HG03135 (cell line): Measurements from ENCODE around the gene LCE7A.

Experiments used
- ATAC-seq: cut with Tn5 transposase; IDR thresholded peaks from one replicate; pipeline ENCODE4 v1.9.1; 2021; ENCODE audit warnings: mild to moderate bottlenecking, moderate library complexity; ENCODE audit not compliant: unreplicated experiment

LCE7A gene, protein sequence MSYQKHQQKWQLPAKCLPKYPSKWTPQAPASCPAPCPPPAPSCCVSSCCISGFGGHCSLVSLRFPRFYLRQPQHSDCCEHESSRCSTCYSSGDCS

DNA sequence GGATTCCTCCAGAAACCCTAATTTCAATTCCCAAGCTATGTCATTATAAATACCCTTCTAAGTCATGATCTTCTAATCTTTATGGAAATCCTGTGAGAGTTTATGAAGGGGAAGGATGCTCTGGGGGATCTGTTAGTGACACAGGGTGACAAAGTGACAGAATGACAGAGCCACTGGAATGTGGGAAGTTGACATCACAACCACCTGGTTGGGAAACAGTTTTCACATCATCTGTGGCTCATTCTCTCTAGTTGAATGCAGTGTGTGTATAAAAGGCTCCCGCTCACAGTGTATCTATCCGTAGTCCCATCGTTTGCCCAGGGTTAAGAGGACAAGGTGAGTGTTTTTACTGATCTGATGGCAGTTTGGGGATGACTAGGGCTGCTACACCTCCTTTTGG is at the start of gene LCE7A:
LCE7A (plus strand) TSS at position 301 of the 400 bp plus-strand sequence. CDS start 702 bp downstream, outside the sequence.
- ATAC-seq = no peak

DNA sequence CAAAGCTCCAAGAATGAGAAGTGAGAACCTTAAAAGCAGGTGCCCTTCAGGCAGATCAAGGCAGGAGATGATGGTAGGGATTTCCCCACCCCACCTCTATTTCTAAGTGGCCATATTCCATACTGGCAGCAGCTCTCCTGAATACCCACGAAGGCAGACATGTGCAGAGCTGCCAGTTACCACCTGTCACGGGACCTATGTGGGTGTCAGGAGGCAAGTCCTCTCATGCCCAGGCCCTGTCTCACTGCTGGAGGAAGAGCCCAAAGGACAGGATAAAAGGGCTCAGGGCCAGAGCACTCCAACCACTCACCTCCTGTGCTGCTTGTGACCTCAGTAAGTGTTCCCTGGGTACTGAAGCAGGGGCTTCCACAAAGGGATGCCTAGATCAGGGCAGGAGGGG is 48.7 kb upstream of the LCE7A start:
- ATAC-seq = no peak

DNA sequence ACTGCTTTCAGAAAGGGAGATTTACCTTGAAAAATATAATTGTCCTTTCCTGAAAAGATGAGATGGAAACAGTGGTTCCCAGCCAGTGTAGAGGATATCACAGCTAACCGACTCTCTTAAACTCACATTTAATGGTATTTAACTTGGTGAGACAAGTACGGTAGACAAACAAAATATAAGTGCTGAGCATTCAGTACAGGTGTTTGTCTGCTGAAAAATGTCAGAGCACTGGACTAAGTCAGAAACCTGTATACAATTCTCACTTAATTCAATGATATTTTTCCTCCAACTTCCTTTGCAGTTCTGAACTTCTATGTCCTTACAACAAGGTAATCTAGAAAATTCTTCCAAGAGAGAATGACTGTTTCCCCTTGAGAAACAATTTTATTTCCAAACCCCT is 48.1 kb upstream of the LCE7A start, which contains the start of gene LCE1B:
LCE1B (plus strand) TSS at position 301 of the 400 bp plus-strand sequence. CDS start 476 bp downstream, outside the sequence.
- ATAC-seq = no peak

DNA sequence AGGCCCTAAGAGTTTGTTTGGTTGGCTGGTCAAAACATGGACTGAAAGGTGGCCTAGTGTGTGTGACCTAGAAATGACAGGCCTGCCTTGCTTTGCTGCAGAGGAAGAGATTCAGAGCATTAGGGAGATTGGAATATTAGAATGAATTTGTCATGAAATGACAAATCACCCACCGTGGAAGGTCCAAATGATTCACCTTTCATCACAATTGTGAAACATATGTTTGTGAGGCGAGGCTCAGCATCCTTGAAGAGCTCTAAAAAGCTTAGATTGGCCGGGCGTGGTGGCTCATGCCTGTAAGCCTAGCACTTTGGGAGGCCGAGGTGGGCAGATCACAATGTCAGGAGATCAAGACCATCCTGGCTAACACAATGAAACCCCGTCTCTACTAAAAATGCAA is 42.5 kb upstream of the LCE7A start:
- ATAC-seq = no peak

DNA sequence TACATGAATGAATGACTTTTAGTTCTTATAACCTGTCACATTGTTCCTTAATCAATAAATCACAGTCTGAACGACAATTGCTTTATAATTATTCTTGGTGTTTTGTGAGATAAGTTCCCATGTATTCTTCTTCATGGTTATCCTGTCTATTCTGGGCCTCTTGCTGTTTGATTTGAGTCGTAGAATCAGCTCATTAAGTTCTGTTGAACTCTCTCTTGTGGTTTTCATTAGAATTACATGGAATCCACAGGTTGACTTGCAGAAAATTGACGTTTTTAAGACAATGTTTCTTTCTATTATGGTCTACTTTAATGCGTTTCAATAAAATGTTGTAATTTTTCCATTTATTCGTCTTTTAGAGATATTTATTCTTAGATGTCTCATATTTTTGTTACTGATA is 36.5 kb upstream of the LCE7A start:
- no peak for ATAC-seq

DNA sequence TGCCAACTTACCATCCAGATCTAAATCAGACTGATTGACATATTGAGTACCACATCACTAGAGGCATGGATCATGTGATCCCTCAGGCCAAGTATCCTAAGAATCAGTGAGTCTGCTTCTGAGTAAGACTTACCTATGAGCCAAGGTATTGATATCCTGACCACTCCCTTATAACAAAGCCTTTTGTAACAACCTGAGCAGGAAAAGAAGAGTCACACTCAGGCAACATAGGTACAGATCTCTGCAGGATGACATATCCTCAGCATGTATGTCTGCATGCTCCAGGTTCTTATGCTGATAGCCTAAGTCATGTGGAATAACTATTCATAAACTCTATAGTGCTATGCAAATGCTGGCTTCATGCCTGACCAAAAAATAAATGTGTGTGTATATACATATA is 34.8 kb upstream of the LCE7A start:
- no peak for ATAC-seq

DNA sequence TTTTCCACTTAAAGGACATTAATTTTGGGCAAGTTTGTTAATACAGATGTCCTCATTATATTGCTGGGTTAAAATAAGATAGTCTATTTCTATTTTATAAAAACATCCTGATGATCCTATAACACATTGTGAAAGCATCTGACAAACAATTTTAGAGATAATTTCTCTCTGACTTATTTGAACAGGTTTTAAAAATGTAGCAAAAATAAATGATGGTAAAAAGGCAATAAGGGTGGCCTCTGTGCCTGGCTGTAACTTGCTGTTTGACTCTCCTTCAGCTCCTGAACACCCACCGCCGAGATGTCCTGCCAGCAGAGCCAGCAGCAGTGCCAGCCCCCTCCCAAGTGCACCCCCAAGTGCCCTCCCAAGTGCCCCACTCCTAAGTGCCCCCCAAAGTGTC is 32.6 kb upstream of the LCE7A start, which contains the start of gene LCE1A:
LCE1A (plus strand) TSS at position 301 of the 400 bp plus-strand sequence; CDS start at position 301, 0 bp downstream.
- ATAC-seq = no peak

DNA sequence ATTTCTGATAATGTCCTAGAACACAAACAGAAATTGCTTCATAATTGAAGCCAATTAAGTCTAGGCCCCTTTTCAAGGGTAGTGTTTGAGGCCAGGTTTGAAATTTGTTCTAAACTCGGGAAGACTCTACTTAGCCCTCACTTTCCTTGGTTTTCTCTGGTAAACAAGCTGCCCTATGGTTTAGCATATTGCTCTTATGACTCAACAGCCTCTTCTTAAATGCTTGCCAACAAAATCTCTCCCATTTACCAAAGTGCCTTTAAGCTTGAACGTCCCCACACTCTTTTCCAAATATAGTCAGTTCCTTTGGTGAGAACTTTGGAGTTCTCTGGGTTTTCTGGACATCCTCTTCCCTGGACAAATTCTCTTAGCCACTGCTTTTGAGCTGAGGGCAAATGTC is 22.9 kb upstream of the LCE7A start:
- no peak for ATAC-seq

DNA sequence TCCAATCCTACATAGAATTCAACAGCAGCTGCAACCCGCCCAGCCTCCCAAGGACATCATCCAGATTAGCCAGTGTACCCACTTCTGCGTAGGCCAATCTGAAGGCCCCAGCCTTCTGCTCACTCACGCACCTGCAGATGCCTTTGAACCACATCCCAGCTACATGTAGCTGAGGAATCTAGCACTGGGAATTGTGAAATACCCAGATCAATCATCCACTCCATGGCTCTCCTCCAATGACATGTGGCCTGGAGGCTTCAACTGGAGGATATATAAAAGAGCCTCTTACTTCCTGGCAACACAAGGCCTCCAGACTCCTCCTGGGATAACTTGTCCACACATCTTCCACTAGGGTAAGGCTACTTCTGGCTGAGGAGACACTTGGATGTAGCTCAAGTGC is 17.2 kb upstream of the LCE7A start, which contains the start of gene LCE6A:
LCE6A (plus strand) TSS at position 301 of the 400 bp plus-strand sequence. CDS start 665 bp downstream, outside the sequence.
- ATAC-seq = no peak

DNA sequence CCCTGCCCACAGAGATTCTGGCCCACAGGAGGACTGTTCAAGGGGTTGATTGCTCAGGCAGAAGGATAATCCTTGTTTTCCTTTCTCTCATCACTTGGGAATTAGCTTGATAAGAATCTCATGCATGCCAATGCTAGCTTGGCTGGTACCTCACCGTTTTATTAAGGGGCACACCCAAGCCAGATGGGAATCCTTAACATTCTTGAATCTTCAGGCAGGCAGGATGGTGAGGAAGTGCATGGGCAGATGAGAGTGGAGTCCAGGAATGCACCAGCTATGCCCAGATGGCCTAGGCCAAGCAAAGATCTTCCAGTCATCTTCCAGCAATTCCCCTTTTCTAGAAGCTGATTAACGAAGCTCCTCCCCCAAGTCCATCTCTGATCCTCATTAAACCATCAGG is 4.1 kb upstream of the LCE7A start:
- no peak for ATAC-seq

DNA sequence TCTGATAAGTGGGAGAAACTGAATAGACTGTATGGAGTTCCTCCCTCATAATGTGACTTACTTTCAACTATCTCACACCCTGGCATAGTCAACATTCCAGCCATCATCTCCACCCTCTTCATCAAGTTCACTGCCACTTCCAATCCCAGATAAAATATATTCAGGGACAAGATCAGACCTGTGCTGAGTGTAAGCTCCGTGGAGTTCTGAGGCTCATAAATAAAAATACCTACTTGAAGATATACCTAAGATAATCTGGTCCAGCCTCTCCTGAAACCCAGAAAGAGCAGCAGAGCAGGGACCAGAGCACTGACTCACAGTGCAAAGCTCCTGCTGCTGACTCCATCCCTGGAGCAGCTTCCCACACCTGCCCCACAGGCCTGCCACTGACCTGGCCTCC is 1.7 kb upstream of the LCE7A start:
- no peak for ATAC-seq

DNA sequence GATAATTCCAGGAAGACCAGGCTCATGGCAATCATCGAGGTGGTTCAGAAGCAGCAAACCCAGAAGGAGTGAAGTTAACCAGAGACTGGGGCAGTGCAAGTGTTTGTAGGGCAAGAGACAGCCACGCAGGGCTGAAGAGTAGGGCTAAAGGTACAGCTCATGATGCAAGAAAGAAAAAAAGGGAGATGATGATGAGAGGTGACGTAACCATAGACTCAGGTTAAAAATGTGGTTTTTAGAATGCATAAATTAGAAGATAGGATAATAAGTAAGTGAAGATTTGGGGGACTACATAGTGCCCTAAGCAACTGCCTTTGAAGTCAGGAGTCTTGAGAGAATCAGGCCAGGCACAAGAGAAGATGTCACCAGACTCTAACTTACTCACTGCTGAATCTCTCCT is 333 bp downstream of the LCE7A start:
- ATAC-seq = no peak

DNA sequence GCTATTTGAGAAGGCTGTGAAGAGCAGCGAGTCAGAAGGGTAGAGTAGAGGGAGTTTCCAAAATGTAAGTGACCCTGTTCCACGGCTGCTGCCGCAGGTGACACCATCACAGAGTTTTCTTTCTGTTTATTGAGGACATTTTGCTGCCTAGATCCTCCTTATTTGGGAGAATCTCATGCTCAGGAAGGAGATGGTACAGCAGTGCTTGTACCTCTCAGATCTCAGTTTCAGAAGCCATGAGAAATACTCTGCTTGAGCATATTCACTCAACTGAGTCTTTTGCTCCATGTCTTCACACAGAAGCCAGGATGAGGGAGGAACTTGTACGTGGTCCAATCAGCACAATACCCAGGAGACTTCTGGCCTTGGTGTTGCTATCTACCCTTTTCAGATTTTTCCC is 1.6 kb downstream of the LCE7A start:
- ATAC-seq = no peak

DNA sequence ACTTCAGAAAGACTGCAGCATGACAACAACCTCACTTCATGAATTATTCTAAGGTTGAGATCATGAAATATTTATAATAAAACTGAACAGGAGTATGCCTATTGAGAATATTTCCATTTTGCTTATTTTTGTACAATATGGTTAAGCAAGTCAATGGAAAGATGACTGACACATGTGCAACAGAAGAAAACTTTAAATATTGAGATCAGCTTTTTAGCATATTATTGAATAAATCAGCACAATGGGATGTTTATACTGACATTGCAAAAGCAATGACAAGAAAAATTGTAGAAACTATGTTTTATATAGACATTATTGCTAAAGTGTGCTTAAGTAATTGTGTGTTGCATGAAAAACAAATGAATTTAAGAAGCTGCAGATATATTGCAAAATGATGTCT is 4.6 kb downstream of the LCE7A start:
- ATAC-seq = no peak

DNA sequence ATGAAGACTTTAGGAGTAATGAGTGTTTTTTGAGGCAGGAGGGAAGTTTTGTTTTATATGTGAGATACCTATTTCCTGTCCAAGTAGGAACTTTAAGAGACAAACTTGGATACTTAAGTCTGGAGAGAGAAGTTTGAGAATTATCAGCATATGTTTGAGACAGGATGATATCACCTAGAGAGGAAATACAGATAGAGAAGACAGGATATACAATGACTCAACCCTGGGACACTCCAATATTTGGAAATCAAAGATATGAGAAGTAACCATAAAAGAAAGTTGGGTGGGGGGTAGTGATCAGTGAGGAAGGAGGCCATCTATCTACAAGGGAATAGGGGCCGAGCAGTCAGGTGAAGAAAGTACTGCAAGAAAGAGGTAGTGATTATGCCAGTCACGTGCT is 6.5 kb downstream of the LCE7A start:
- no peak for ATAC-seq

DNA sequence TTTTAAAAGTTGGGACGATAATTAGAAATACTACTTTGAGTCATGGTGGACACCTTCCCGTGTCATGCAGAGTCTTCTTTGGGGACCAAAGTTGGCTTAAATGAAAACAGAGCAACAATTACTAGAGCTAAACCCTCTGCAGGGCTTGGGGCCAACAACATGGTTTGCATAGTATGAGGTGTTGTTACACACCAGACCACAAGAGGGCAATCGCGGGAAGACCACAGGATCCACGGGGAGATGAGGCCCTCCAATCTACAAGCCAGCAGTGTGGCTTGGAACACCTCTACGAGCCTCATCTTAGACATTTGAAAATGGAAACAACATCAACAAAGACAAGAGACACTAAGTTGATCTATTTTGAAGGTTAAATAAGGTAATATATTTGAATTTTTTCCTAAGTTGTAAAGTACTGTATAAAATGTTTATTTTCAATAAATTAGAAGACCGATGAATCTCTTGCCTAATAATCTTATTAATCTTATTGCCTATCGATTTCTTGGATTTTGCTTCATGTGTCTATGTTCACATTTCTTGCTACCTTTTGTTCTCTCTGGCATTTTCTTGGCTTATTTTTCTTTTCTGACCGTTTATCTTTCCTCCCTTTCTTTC is 10.1 kb downstream of the LCE7A start:
- ATAC-seq = no peak

DNA sequence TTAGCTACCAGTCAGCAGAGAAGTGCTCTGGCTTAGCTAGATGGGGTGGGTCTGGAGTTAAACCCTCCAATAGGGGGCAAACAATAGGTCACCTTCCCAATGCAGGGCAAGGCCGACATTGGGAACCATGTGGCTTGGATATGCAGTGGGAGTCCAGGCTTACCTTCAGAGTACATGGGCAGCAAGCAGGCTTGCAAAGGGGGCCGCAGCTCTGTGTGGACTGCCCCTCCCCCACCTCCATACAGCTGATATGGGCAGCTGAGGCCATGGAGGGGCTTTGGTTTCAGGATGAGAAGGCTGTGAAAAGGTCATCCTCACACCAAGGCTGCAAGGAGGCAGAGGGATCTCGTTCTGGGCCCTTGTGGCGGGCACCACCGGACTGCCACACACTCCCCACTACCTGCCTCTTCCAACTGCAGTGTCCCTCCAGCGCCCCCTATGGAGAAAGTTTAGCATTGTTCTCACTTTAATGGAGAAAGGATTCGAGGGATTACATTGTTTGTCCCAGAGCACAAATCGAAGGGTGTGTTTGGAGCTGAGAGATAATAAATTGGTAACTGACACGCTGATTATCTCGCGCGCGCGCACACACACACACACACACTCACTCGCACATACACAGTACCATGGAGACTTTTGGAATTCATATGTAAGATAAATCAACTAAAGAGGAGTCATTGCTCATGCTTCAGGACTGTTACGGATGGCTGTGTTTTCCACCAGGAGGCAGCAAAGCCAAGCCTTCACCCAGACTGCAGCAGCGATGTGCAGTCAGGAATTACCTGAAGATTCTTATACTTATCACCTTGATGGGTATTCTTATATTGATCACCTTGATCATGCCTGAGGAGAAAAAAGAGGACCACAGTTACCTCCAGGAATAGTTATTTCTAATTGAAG is 11.3 kb downstream of the LCE7A start:
- ATAC-seq = no peak

DNA sequence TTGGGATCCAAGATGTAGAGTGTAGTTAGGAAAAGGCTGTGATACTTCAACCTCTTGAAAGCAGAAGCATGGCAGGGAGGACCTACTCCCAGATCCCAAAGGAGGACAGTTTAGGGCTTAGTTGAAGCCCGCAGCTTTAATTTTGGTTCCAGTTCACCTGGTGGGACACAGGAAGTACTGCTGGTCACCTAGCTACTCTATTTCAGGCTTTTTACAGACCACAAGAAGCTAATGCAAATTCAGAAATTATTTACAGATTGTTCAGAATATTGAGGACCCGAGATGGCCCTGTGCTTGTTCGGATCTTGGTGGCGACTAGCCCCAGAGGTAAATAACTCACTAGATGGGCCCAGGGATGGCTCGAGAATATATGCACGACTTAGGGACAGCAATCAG is 11.9 kb downstream of the LCE7A start:
- no peak for ATAC-seq

DNA sequence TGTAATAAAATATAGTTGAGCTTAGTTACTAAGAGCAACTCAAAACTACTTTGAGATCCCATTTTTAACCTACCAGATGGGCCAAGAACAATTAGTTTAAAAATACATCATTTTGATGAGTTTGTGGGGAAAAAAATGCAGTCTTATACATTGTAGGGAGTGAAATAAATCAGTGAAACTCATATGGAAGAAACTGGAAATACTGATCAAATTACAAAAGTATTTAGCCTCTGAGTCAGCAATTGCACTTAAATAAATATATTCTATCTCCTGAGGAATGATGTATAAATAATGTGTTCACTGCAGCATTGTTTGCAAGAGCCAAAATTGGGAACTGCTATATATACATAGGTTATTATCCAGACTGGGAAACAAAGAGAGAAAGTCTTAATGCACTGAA is 13.7 kb downstream of the LCE7A start:
- ATAC-seq = no peak

DNA sequence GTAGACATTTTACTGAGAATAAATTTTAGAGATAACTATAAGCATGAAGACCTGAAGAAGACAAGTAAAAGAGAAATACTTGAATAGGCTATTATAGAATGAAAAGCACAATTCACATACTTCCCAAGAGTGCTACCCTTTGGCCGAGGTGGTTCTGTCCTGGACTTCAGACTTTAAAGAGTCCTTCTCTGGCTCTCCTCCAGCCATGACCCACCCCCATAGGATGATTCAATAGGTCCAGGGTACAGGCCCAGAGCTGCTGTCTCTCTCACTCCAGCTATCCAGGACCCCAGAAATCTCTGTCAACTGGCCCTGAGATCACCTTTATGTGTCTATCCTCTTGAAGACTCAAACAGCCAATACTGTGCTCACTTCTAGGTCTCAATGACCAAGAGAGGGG is 17.0 kb downstream of the LCE7A start:
- no peak for ATAC-seq

DNA sequence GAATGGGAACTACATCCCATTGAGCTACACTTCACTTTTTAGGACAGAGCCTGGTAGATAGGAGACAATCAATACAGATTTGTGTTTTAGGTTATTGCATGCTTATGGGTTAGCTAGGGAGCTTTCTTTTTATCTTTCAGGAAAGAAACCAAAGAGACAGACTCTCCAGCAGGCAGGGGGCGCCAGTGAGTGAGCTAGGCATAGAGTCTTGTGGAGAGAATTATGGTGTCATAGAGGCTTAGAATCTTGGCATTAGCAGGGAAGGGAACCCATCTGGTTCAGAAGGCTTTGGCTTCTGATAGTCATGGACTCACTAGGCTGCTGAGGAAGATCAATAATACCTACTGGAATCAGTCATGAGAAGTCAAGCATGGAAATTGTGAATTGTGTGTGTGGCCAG is 18.2 kb downstream of the LCE7A start, which contains the start of gene SMCP:
SMCP (plus strand) TSS at position 281 of the 400 bp plus-strand sequence. CDS start 6,101 bp downstream, outside the sequence.
- ATAC-seq = no peak
